Activated naive CD4-positive, alpha-beta T cell treated with anti-CD3 and anti-CD28 coated beads, Interleukin-2, amount 10 ng/mL, durations not matched to agents 7 days and 5 days (primary cell): ENCODE data around the gene UQCC5.

Experiments used
- CTCF ChIA-PET: fragments of 350-600 bp; sonication (Branson Sonifier 250); formaldehyde crosslinking; loops from one replicate; lab custom pipeline; 2021; ENCODE audit warnings: antibody characterized with exemption; lab: Charles Lee
- DNase-seq: peaks from one replicate; pipeline ENCODE4 v3.0.0-alpha.2; 2020
- H3K27ac Mint-ChIP-seq: one replicate; pipeline ENCODE4 v1.8.0; 2021; ENCODE audit warnings: mild to moderate bottlenecking, moderate library complexity, mixed read lengths
- H3K27me3 Mint-ChIP-seq: one replicate; pipeline ENCODE4 v1.8.0; 2021; ENCODE audit warnings: mild to moderate bottlenecking, mixed read lengths
- H3K36me3 Mint-ChIP-seq: one replicate; pipeline ENCODE4 v1.8.0; 2021; ENCODE audit warnings: mixed read lengths
- H3K4me1 Mint-ChIP-seq: one replicate; pipeline ENCODE4 v1.8.0; 2021; ENCODE audit warnings: mixed read lengths
- H3K4me3 Mint-ChIP-seq: one replicate; pipeline ENCODE4 v1.8.0; 2021; ENCODE audit warnings: mild to moderate bottlenecking, moderate library complexity, mixed read lengths
- H3K9me3 Mint-ChIP-seq: one replicate; pipeline ENCODE4 v1.8.0; 2021; ENCODE audit warnings: mixed read lengths

The UQCC5 gene

DNA sequence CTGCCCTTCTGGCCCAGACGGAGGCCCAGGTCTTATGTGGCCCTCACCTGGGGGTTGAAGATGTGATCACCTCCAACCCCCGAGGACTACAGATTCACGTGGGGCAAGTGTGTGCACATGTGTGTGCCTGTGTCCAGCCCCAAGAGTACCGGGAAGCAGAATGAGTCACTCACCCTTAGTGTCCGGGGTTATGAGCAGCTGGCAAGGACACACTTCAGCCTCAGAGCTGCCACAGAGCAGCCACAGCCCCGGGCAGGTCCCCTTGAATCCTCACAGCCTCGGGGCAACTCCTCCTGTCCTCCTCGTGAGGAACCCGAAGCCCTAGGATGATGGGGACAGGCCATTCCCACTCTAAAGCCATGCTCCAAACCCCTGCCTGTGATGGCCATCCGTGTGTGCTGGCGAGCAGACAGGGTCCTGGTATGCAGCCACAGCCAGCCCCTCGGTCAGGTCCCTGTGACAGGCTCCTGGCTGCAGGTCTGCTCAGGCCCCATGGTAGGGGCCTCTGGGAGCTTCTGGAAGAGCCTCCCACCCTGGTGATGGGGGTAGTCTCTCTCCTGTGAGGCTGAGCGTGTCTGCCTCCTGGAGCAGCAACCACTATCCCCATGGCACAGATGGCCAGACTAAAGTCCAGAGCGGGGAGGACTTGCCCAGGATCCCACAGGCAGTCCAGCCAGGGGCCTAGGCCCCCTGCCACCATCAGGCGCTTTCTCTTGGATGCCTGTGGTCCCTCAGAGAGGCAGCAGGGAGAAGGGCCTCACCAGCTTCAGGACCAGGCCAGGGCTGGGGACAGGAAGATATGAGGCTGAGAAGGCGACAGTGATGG, 40.4 kb upstream of the UQCC5 start:
- Mint-ChIP-seq H3K27ac (no peak overlapping the region), H3K4me1 (peaks cover 3% of the 10 kb centered on the region), H3K36me3 (peaks cover 11% of the 10 kb centered on the region), H3K4me3 (no peak overlapping the region), H3K27me3 (peaks cover 33% of the 10 kb centered on the region), H3K9me3 (no peaks in the 10 kb centered on the region)
- no peak for DNase-seq
- CTCF ChIA-PET, result no interaction called here

GRCh38 chr3:52498137-52499054, 38.0 kb upstream of the UQCC5 start:
- DNase-seq, result no peak
- Mint-ChIP-seq H3K36me3 (no peaks in the 10 kb centered on the region), H3K9me3 (no peaks in the 10 kb centered on the region), H3K27me3 (peaks cover 33% of the 10 kb centered on the region), H3K4me1 (peaks cover 3% of the 10 kb centered on the region), H3K4me3 (no peak overlapping the region), H3K27ac (no peak overlapping the region)
- CTCF ChIA-PET, result interaction anchor here (1.3 kb wide), 1 partner anchor 16 kb away, joined by 3 read pairs; no protein-coding TSS in a partner anchor

- no peaks in the 10 kb centered on the region for H3K9me3 Mint-ChIP-seq
- no peak for DNase-seq
- no peaks in the 10 kb centered on the region for H3K36me3 Mint-ChIP-seq
- H3K4me3 Mint-ChIP-seq, result no peak overlapping the region
- CTCF ChIA-PET, result no interaction called here
- H3K4me1 Mint-ChIP-seq, result no peaks in the 10 kb centered on the region
- H3K27me3 Mint-ChIP-seq, result peaks cover 26% of the 10 kb centered on the region
- no peak overlapping the region for H3K27ac Mint-ChIP-seq
These were observed 35.4 kb upstream of the UQCC5 start for GRCh38 chr3:52501046-52501445.

DNA sequence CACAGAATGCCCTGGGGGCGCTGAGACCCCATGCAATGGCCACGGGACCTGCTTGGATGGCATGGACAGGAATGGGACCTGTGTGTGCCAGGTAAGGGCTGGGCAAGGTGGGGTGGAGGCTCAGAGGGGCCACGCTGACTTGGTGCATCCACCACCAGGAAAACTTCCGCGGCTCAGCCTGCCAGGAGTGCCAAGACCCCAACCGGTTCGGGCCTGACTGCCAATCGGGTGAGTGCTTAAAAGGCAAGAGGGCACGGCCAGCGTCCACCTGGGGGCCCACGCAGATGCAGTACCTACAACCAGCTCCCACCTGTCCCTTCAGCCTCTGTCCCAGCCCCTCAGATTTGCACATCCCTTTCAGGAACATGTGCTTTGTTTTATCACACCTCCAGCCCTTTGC, 34.4 kb upstream of the UQCC5 start:
- Mint-ChIP-seq H3K36me3 (no peaks in the 10 kb centered on the region), H3K9me3 (no peaks in the 10 kb centered on the region), H3K4me1 (no peaks in the 10 kb centered on the region), H3K27me3 (peaks cover 24% of the 10 kb centered on the region), H3K27ac (no peak overlapping the region), H3K4me3 (no peak overlapping the region)
- DNase-seq, result no peak
- CTCF ChIA-PET, result no interaction called here

DNA sequence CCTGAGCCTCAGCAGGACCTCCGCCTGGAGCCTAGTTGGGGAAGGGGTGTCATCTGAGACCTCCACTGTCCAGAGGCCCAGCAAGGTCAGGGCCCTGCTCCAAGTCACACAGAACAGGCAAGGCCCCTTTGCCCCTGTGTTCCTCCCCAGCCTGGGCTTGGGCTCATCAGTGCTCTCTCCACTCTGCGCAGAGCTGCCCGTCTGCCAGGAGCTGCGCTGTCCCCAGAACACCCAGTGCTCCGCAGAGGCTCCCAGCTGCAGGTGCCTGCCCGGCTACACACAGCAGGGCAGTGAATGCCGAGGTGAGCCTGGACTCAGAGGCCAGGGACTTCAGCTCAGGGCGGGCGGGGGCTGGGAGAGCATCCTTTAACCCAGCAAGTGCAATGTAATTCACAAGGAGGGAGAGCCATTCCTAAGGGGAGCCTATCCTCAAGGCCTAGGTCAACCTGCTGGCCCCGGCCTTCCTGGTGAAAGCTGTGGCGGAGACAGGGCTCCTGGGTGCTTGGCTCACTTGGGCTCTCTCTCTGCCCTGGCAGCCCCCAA, 33.5 kb upstream of the UQCC5 start:
- H3K4me3 Mint-ChIP-seq, result no peak overlapping the region
- DNase-seq, result no peak
- H3K27me3 Mint-ChIP-seq, result peaks cover 21% of the 10 kb centered on the region
- H3K4me1 Mint-ChIP-seq, result no peaks in the 10 kb centered on the region
- H3K9me3 Mint-ChIP-seq, result no peaks in the 10 kb centered on the region
- no peak overlapping the region for H3K27ac Mint-ChIP-seq
- no peaks in the 10 kb centered on the region for H3K36me3 Mint-ChIP-seq
- CTCF ChIA-PET, result no interaction called here

- Mint-ChIP-seq H3K4me3 (no peak overlapping the region), H3K9me3 (no peaks in the 10 kb centered on the region)
- CTCF ChIA-PET, result no interaction called here
These were observed 32.5 kb upstream of the UQCC5 start for GRCh38 chr3:52503788-52504424.

DNA sequence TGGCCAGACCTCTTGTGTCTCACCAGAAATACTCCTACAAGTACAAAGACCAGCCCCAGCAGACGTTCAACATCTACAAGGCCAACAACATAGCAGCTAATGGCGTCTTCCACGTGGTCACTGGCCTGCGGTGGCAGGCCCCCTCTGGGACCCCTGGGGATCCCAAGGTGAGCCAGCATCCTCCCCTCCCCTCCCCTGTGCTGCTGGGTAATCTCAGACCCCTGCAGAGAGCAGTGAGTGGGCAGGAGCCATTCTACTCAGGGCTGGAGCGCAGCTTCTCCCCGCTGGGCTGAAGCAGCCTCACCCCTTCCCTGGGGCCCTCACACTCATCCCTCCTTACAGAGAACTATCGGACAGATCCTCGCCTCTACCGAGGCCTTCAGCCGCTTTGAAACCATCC, 31.4 kb upstream of the UQCC5 start:
- Mint-ChIP-seq H3K4me1 (no peaks in the 10 kb centered on the region), H3K27me3 (peaks cover 4% of the 10 kb centered on the region), H3K4me3 (no peak overlapping the region), H3K36me3 (no peaks in the 10 kb centered on the region), H3K9me3 (no peaks in the 10 kb centered on the region), H3K27ac (no peak overlapping the region)
- no peak for DNase-seq
- CTCF ChIA-PET, result no interaction called here

More at GRCh38 chr3:52503788-52504424, 32.5 kb upstream of the UQCC5 start:
- no peak for DNase-seq
- Mint-ChIP-seq H3K36me3 (no peaks in the 10 kb centered on the region), H3K27ac (no peak overlapping the region), H3K4me1 (no peaks in the 10 kb centered on the region), H3K27me3 (peaks cover 10% of the 10 kb centered on the region)

DNA sequence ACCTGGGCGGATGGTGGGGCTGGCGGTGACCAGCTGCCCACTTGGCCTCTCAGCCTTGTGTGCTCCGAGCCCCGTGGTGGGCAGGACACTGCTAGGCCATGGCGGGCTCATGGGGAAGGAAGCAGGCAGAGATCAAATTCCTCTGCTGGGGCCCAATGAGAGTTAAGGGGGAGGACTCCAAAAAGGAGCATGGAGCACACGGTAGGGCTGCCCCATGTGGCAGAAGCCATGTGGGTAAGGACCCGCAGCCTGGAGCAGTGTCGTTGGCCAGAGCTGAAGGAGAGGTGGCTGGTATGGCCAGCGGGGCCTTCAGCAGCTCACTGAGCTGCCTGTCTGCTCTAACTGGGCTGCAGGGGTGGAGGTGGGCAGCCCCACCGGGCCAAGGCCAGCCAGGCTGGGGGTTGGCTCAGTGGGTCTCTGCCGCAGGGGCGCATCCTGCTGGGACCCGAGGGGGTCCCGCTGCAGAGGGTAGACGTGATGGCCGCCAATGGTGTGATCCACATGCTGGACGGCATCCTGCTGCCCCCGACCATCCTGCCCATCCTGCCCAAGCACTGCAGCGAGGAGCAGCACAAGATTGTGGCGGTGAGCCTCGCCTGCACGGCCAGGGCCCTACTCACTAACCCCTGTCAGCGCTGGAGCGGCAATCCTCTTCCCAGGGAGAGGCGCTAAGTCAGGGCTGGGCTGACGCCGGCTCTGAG, 30.0 kb upstream of the UQCC5 start:
- no peak for DNase-seq
- CTCF ChIA-PET, result no interaction called here
- no peak overlapping the region for H3K27ac Mint-ChIP-seq
- no peaks in the 10 kb centered on the region for H3K9me3 Mint-ChIP-seq
- H3K4me3 Mint-ChIP-seq, result no peak overlapping the region
- peaks cover 4% of the 10 kb centered on the region for H3K27me3 Mint-ChIP-seq
- H3K4me1 Mint-ChIP-seq, result no peaks in the 10 kb centered on the region
- H3K36me3 Mint-ChIP-seq, result no peaks in the 10 kb centered on the region

DNA sequence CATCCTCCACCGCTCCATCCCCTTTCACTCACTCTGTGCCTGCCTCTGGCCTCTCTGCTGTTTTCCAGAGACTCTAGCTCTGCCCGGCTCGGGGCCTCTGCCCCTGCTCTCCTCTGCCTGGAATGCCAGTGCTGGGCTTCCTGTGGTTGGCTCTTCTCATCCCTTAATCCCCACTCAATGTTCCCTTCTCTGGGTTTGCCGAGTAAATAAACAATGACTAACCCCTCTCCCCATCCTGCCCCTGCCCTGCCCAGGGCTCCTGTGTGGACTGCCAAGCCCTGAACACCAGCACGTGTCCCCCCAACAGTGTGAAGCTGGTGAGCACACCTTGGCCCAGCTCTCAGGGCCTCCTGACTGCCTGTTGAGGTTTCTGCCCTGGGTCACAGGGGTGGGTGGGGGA, 29.0 kb upstream of the UQCC5 start:
- Mint-ChIP-seq H3K4me3 (no peak overlapping the region), H3K9me3 (no peaks in the 10 kb centered on the region), H3K27me3 (peaks cover 8% of the 10 kb centered on the region), H3K27ac (no peak overlapping the region), H3K4me1 (no peaks in the 10 kb centered on the region), H3K36me3 (no peaks in the 10 kb centered on the region)
- CTCF ChIA-PET, result no interaction called here
- no peak for DNase-seq

DNA sequence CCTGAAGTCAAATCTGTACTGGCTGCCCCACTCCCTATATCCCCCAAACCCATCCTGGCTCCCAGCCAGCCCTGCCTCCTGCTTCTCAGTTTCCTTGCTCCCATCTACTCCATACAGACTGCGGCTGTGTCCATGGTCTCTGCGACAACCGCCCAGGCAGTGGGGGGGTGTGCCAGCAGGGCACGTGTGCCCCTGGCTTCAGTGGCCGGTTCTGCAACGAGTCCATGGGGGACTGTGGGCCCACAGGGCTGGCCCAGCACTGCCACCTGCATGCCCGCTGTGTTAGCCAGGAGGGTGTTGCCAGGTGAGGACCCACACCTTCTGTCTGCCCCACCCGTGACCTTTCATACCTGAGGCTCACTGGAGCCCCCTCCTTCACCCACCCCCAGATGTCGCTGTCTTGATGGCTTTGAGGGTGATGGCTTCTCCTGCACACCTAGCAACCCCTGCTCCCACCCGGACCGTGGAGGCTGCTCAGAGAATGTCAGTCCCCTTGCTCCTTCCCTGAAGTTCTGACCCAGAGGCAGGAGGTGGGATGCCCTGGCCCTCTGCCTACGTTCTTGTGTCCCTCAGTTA, 26.6 kb upstream of the UQCC5 start:
- H3K4me3 Mint-ChIP-seq, result no peak overlapping the region
- no peaks in the 10 kb centered on the region for H3K36me3 Mint-ChIP-seq
- H3K4me1 Mint-ChIP-seq, result no peaks in the 10 kb centered on the region
- no peaks in the 10 kb centered on the region for H3K9me3 Mint-ChIP-seq
- DNase-seq, result no peak
- H3K27me3 Mint-ChIP-seq, result peaks cover 8% of the 10 kb centered on the region
- CTCF ChIA-PET, result no interaction called here
- no peak overlapping the region for H3K27ac Mint-ChIP-seq

GRCh38 chr3:52511509-52511908, 24.9 kb upstream of the UQCC5 start:
- H3K27ac Mint-ChIP-seq, result no peak overlapping the region
- no peak overlapping the region for H3K4me3 Mint-ChIP-seq

DNA sequence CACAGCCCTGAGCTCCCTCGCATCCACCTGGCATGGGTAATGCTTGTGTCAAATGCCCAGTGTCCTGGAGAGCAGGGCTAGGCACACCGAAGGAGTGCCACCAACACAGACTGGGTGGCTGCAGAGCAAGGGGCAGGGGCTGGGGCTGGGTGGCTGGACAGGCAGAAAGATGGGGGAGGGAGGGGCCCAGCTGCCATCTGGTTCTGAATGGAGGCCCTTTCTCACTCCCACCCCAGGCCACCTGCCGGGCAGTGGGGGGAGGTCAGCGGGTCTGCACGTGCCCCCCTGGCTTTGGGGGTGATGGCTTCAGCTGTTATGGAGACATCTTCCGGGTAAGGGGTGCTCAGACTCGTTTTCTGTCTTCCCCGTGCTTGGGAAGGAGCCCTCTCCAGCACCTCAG, 24.3 kb upstream of the UQCC5 start:
- CTCF ChIA-PET, result interaction anchor here (0.9 to 1.1 kb wide), 2 partner anchors 17 to 66 kb away, joined by 3 read pairs; no protein-coding TSS in a partner anchor
- Mint-ChIP-seq H3K4me1 (no peaks in the 10 kb centered on the region), H3K4me3 (no peak overlapping the region)

More at GRCh38 chr3:52511509-52511908, 24.9 kb upstream of the UQCC5 start:
- no peaks in the 10 kb centered on the region for H3K9me3 Mint-ChIP-seq
- no peak for DNase-seq
- H3K4me1 Mint-ChIP-seq, result no peaks in the 10 kb centered on the region
- H3K27me3 Mint-ChIP-seq, result peaks cover 14% of the 10 kb centered on the region
- CTCF ChIA-PET, result interaction anchor here (0.9 to 1.1 kb wide), 2 partner anchors 18 to 65 kb away, joined by 3 read pairs; no protein-coding TSS in a partner anchor
- no peaks in the 10 kb centered on the region for H3K36me3 Mint-ChIP-seq

DNA sequence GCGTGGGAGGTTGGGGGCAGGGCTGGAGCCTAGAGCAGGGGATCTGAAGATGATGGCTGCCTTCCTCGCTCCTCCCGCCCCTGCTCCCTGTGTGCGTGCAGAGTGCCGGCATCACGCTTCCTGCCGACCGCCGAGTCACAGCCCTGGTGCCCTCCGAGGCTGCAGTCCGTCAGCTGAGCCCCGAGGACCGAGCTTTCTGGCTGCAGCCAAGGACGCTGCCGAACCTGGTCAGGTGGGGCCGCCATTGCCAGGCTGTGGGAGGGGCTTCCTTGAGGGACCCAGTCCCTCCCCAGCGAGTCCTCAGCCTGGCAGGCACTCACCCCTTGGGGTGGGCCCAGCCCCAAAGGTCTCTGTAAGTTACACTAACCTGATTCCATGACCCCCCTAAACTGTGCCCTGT, 23.7 kb upstream of the UQCC5 start:
- H3K4me1 Mint-ChIP-seq, result no peaks in the 10 kb centered on the region
- no peak overlapping the region for H3K27ac Mint-ChIP-seq
- no peaks in the 10 kb centered on the region for H3K36me3 Mint-ChIP-seq
- DNase-seq, result no peak
- no peaks in the 10 kb centered on the region for H3K9me3 Mint-ChIP-seq
- H3K4me3 Mint-ChIP-seq, result no peak overlapping the region
- H3K27me3 Mint-ChIP-seq, result peaks cover 9% of the 10 kb centered on the region
- CTCF ChIA-PET, result no interaction called here

More for the DNA sequence above, 24.3 kb upstream of the UQCC5 start:
- no peak for DNase-seq
- Mint-ChIP-seq H3K27ac (no peak overlapping the region), H3K27me3 (peaks cover 13% of the 10 kb centered on the region), H3K36me3 (no peaks in the 10 kb centered on the region), H3K9me3 (no peaks in the 10 kb centered on the region)
